H1 (cell line): ENCODE measurements around the gene SPAG16. TPM values are rescaled to one million over a fixed set of nuclear protein-coding genes. Genes with fewer than 3 reads are reported as not detected.
A peak's percentile ranks its signal among the peaks of the same experiment; 100 is the strongest.

ENCODE experiments used
- CTCF ChIA-PET: fragments of 300-600 bp; sonication (Branson Sonifier 250); formaldehyde crosslinking; loops from one replicate; lab custom pipeline; 2021; ENCODE audit not compliant: partially characterized antibody; lab: Charles Lee
- POLR2A ChIA-PET: fragments of 300-600 bp; sonication (Branson Sonifier 250); formaldehyde crosslinking; loops from one replicate; lab custom pipeline; 2021; ENCODE audit warnings: inconsistent platforms; ENCODE audit not compliant: partially characterized antibody; lab: Charles Lee
- DNase-seq, 2 experiments: peaks; one replicate each; pipeline versions ENCODE4 v3.0.0 to v3.0.0-alpha.2; 2010 to 2022; ENCODE audit warnings: low spot score in 2 of 2, low read depth in 1 of 2, mixed read lengths in 1 of 2
- FAIRE-seq: peaks from 2 replicates; lab custom pipeline; 2011; peaks lifted over from hg19 to GRCh38; lab: Jason Lieb, UNC
- H2AFZ ChIP-seq: 2 replicates; pipeline ENCODE4 v1.8.1; 2012; ENCODE audit warnings: low read length, inconsistent platforms
- H2AK5ac ChIP-seq: 2 replicates; pipeline ENCODE4 v1.6.1; 2013; ENCODE audit warnings: low read depth, low read length
- H2BK120ac ChIP-seq: replicated peaks from 2 replicates; pipeline ENCODE3; 2013; ENCODE audit warnings: low read depth, low read length, inconsistent platforms
- H2BK12ac ChIP-seq: 2 replicates; pipeline ENCODE4 v1.6.1; 2013; ENCODE audit warnings: low read depth, low read length
- H2BK15ac ChIP-seq: 2 replicates; pipeline ENCODE4 v1.6.1; 2013; ENCODE audit warnings: low read length
- H2BK20ac ChIP-seq: 2 replicates; pipeline ENCODE4 v1.6.1; 2013; ENCODE audit warnings: low read length
- H2BK5ac ChIP-seq: 2 replicates; pipeline ENCODE4 v1.6.1; 2013; ENCODE audit warnings: low read depth, low read length
- H3K14ac ChIP-seq: 2 replicates; pipeline ENCODE4 v1.6.1; 2013; ENCODE audit warnings: inconsistent platforms; ENCODE audit not compliant: insufficient read length
- H3K18ac ChIP-seq: 2 replicates; pipeline ENCODE4 v1.6.1; 2013; ENCODE audit warnings: low read length; ENCODE audit errors: extremely low read depth
- H3K23ac ChIP-seq: 2 replicates; pipeline ENCODE4 v1.6.1; 2013; ENCODE audit warnings: inconsistent platforms; ENCODE audit not compliant: insufficient read length
- H3K23me2 ChIP-seq: 2 replicates; pipeline ENCODE4 v1.6.1; 2013; ENCODE audit warnings: low read depth, low read length
- H3K27ac ChIP-seq: 2 replicates; pipeline ENCODE4 v1.6.1; 2011; ENCODE audit warnings: low read depth, low read length, inconsistent platforms
- H3K27me3 ChIP-seq, 4 experiments: replicated peaks in 1 of 4; 1 replicate in 1 of 4; 2 replicates in 3 of 4; pipeline versions ENCODE4 v1.6.1 to v1.8.1; 2011 to 2013; ENCODE audit warnings: low read length in 3 of 4, mild to moderate bottlenecking in 3 of 4, inconsistent platforms in 2 of 4, mixed read lengths in 2 of 4, moderate library complexity in 1 of 4; ENCODE audit not compliant: control insufficient read depth in 3 of 4, insufficient read depth in 3 of 4; ENCODE audit errors: extremely low read depth in 1 of 4
- H3K36me3 ChIP-seq, 4 experiments: 2 replicates each; pipeline versions ENCODE4 v1.6.1 to v1.8.1; 2011 to 2013; ENCODE audit warnings: mild to moderate bottlenecking in 4 of 4, low read length in 3 of 4, moderate library complexity in 2 of 4, control low read depth in 1 of 4, inconsistent platforms in 1 of 4; ENCODE audit not compliant: insufficient read depth in 4 of 4, control insufficient read depth in 2 of 4
- H3K4ac ChIP-seq: replicated peaks from 2 replicates; pipeline ENCODE3; 2013; ENCODE audit warnings: low read length, low read depth, mixed read lengths, inconsistent platforms; ENCODE audit not compliant: insufficient read length
- H3K4me1 ChIP-seq, 4 experiments: replicated peaks in 1 of 4; 1 replicate in 1 of 4; 2 replicates in 3 of 4; pipeline versions ENCODE4 v1.6.1 to v1.8.1; 2011 to 2013; ENCODE audit warnings: low read length in 3 of 4, inconsistent platforms in 2 of 4, mixed read lengths in 1 of 4; ENCODE audit not compliant: insufficient read depth in 4 of 4, control insufficient read depth in 3 of 4
- H3K4me2 ChIP-seq, 2 experiments: 2 replicates each; pipeline versions ENCODE4 v1.6.1 to v1.8.1; 2011 to 2013; ENCODE audit warnings: low read depth in 2 of 2, low read length in 2 of 2, control low read depth in 1 of 2, inconsistent platforms in 1 of 2, mild to moderate bottlenecking in 1 of 2; ENCODE audit not compliant: insufficient read depth in 1 of 2
- H3K4me3 ChIP-seq, 4 experiments: fragments of 200-600, 300-600 bp in 1 of 4; sonication (generic), shearing (Covaris generic), sonication (Bioruptor Twin) in 1 of 4; 2 replicates each; pipeline versions ENCODE4 v1.5.1 to v1.8.1; 2011 to 2016; ENCODE audit warnings: low read length in 4 of 4, low read depth in 3 of 4, control low read depth in 2 of 4, inconsistent platforms in 2 of 4, mild to moderate bottlenecking in 2 of 4, mixed read lengths in 1 of 4, moderate library complexity in 1 of 4; ENCODE audit not compliant: insufficient read depth in 2 of 4; ENCODE audit errors: extremely low read depth in 1 of 4
- H3K56ac ChIP-seq: replicated peaks from 2 replicates; pipeline ENCODE3; 2013; ENCODE audit warnings: low read depth, mild to moderate bottlenecking, mixed read lengths, low read length, inconsistent platforms; ENCODE audit not compliant: insufficient read length
- H3K79me1 ChIP-seq: 2 replicates; pipeline ENCODE4 v1.6.1; 2013; ENCODE audit warnings: low read depth, low read length, control low read depth
- H3K79me2 ChIP-seq, 2 experiments: 2 replicates each; pipeline versions ENCODE4 v1.6.1 to v1.8.1; 2012 to 2013; ENCODE audit warnings: low read length in 2 of 2, mild to moderate bottlenecking in 2 of 2, inconsistent platforms in 1 of 2; ENCODE audit not compliant: insufficient read depth in 2 of 2, control insufficient read depth in 1 of 2
- H3K9ac ChIP-seq, 4 experiments: replicated peaks in 1 of 4; 1 replicate in 1 of 4; 2 replicates in 3 of 4; pipeline versions ENCODE4 v1.6.1 to v1.8.1; 2011 to 2013; ENCODE audit warnings: low read depth in 3 of 4, low read length in 3 of 4, control low read depth in 2 of 4, mild to moderate bottlenecking in 2 of 4, moderate library complexity in 2 of 4, inconsistent platforms in 1 of 4; ENCODE audit errors: extremely low read depth in 1 of 4
- H3K9me3 ChIP-seq, 2 experiments: 2 replicates each; pipeline versions ENCODE4 v1.6.1 to v1.8.1; 2012 to 2013; ENCODE audit warnings: mild to moderate bottlenecking in 2 of 2, moderate library complexity in 2 of 2, control low read depth in 1 of 2, inconsistent platforms in 1 of 2, low read depth in 1 of 2, low read length in 1 of 2, mixed read lengths in 1 of 2; ENCODE audit not compliant: insufficient read depth in 2 of 2
- H4K20me1 ChIP-seq, 2 experiments: replicated peaks in 1 of 2; 2 replicates each; pipeline versions ENCODE3 to v1.8.1; 2011 to 2013; ENCODE audit warnings: inconsistent platforms in 2 of 2, low read length in 2 of 2, mild to moderate bottlenecking in 1 of 2; ENCODE audit not compliant: insufficient read depth in 2 of 2, control insufficient read depth in 1 of 2
- H4K5ac ChIP-seq: 2 replicates; pipeline ENCODE4 v1.6.1; 2013; ENCODE audit warnings: low read length, low read depth, mixed read lengths, inconsistent platforms; ENCODE audit not compliant: insufficient read length
- H4K8ac ChIP-seq: 2 replicates; pipeline ENCODE4 v1.8.0; 2013; ENCODE audit warnings: mild to moderate bottlenecking, moderate library complexity, low read length, inconsistent platforms; ENCODE audit not compliant: insufficient read depth; ENCODE audit errors: extremely low read depth
- H4K91ac ChIP-seq: replicated peaks from 2 replicates; pipeline ENCODE3; 2013; ENCODE audit warnings: low read length, mixed read lengths, inconsistent platforms; ENCODE audit not compliant: insufficient read length
- BACH1 ChIP-seq: IDR thresholded peaks from 2 replicates; pipeline ENCODE4 v1.6.1; 2012; ENCODE audit warnings: low read length, improper control_type of control experiment
- BCL11A ChIP-seq, 2 experiments: IDR thresholded peaks; one replicate each; pipeline ENCODE4 v1.6.1; 2011; ENCODE audit warnings: low read depth in 2 of 2, low read length in 2 of 2, mild to moderate bottlenecking in 2 of 2
- CTCF ChIP-seq, 3 experiments: IDR thresholded peaks; 1 replicate in 2 of 3; 2 replicates in 1 of 3; pipeline versions ENCODE4 v1.5.1 to v1.6.1; 2011; ENCODE audit warnings: low read length in 3 of 3, mild to moderate bottlenecking in 3 of 3, inconsistent platforms in 2 of 3, low read depth in 1 of 3, moderate library complexity in 1 of 3; ENCODE audit not compliant: insufficient read depth in 1 of 3; ENCODE audit errors: control extremely low read depth in 1 of 3
- MAFK ChIP-seq: IDR thresholded peaks from 2 replicates; pipeline ENCODE4 v1.6.1; 2012; ENCODE audit warnings: low read depth, mild to moderate bottlenecking, improper control_type of control experiment, low read length
- NANOG ChIP-seq: IDR thresholded peaks from 2 replicates; pipeline ENCODE4 v1.6.1; 2011; ENCODE audit warnings: low read length, low read depth, mild to moderate bottlenecking, inconsistent platforms; ENCODE audit not compliant: insufficient read depth, poor library complexity, severe bottlenecking
- PHF8 ChIP-seq: fragments of 200-600 bp; sonication (generic); conservative IDR thresholded peaks from 2 replicates; pipeline ENCODE4 v1.7.1; 2012; ENCODE audit warnings: low read depth, mild to moderate bottlenecking, inconsistent platforms, low read length, moderate library complexity
- RAD21 ChIP-seq, 2 experiments: IDR thresholded peaks in 1 of 2; conservative IDR thresholded peaks in 1 of 2; 2 replicates each; pipeline ENCODE4 v1.6.1; 2011; ENCODE audit warnings: low read depth in 2 of 2, low read length in 2 of 2, improper control_type of control experiment in 1 of 2, inconsistent platforms in 1 of 2, mild to moderate bottlenecking in 1 of 2, moderate library complexity in 1 of 2
- SIN3A ChIP-seq, 2 experiments: IDR thresholded peaks in 1 of 2; conservative IDR thresholded peaks in 1 of 2; 2 replicates each; pipeline ENCODE4 v1.6.1; 2011 to 2012; ENCODE audit warnings: low read length in 2 of 2, improper control_type of control experiment in 1 of 2, low read depth in 1 of 2, mild to moderate bottlenecking in 1 of 2
- TBP ChIP-seq: IDR thresholded peaks from 2 replicates; pipeline ENCODE4 v1.6.1; 2011; ENCODE audit warnings: low read depth, low read length, improper control_type of control experiment
- WGBS, 2 experiments: shearing (Covaris generic) in 1 of 2; methylation state at CpG; one replicate each; pipeline versions ENCODE4 v1.1.6 to v1.1.7; 2013 to 2015; ENCODE audit warnings: low lambda C conversion rate in 2 of 2, mixed read lengths in 2 of 2, inconsistent platforms in 1 of 2, low coverage in 1 of 2, missing lambda C conversion rate in 1 of 2; ENCODE audit not compliant: insufficient replicate concordance in 2 of 2, insufficient coverage in 1 of 2, insufficient read length in 1 of 2; ENCODE audit errors: extremely low coverage in 1 of 2, missing lambda C conversion rate in 1 of 2; 5-methylcytosine and 5-hydroxymethylcytosine counted together
- polyA plus RNA-seq, 7 experiments: library from polyadenylated mRNA; depleted of rRNA in 3 of 7; stranded (reverse) in 5 of 7; unstranded in 2 of 7; fragments of >200 nt in 5 of 7; fragments of 200-250 nt in 2 of 7; gene quantifications; 1 replicate in 5 of 7; 2 replicates in 1 of 7; 4 replicates in 1 of 7; pipeline versions ENCODE4 v1.2.1 to v1.2.3, GENCODE V29; 2011 to 2013; ENCODE audit warnings: missing spikeins in 2 of 7, mixed read lengths in 2 of 7
- total RNA-seq: library from RNA; stranded (reverse); fragmentation: NEBNext Ultra II Directional; extraction: Animal tissue kit (Norgen Biotek cat#: 25700); gene quantifications from 2 replicates; pipeline ENCODE4 v1.2.1, GENCODE V29; 2021

SPAG16 gene
- total and polyA plus RNA-seq, 2 of the 8 experiments (the other 6 are each of a cell fraction or from before 2014, with no cell fraction given) = 6.0 to 14.9 TPM

DNA sequence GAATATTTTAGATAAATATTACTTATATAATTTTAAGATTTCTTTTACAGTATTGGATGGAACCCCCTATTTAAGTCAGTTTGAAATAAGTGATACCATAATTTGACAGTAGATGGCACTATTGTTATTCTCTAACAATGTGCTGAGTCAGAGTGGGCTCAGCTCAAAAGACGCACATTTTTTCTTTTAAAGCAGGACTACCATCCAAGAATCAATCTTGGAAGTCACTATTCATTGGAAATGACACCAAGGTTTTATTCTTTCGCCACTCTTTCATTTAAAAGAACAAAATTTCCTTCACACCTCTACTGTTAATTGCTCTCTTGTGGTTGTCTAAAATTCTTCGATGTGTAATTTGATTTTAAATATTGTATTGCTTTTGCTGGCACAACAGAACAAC is 32.6 kb upstream of the SPAG16 start:
- ChIA-PET CTCF (interaction anchor here (0.6 to 1.8 kb wide), 4 partner anchors 9 to 635 kb away, joined by 3 to 4 read pairs (median 4); no protein-coding TSS in a partner anchor), POLR2A (no interaction called here)
- H2BK5ac ChIP-seq = no peak overlapping the region
- no peaks in the 10 kb centered on the region for H4K20me1 ChIP-seq
- no peak overlapping the region for H3K27ac ChIP-seq
- H3K79me2 ChIP-seq = no peaks in the 10 kb centered on the region
- no peak overlapping the region for H2BK20ac ChIP-seq
- no peak overlapping the region for H2BK12ac ChIP-seq
- H3K23ac ChIP-seq = no peak overlapping the region
- H3K14ac ChIP-seq = no peak overlapping the region
- no peak overlapping the region for H2BK15ac ChIP-seq
- H3K4ac ChIP-seq = no peak overlapping the region
- no peak overlapping the region for H2BK120ac ChIP-seq
- H2AK5ac ChIP-seq = no peak overlapping the region
- peak overlapping the region; percentile 57 for H4K5ac ChIP-seq
- H3K56ac ChIP-seq = no peak overlapping the region
- no peak overlapping the region for H3K9ac ChIP-seq
- H3K36me3 ChIP-seq = no peaks in the 10 kb centered on the region
- FAIRE-seq (peak; percentile 81), DNase-seq (no peak)
- no peaks in the 10 kb centered on the region for H3K79me1 ChIP-seq
- no peak overlapping the region for H4K91ac ChIP-seq
- no peak overlapping the region for H2AFZ ChIP-seq
- H3K9me3 ChIP-seq = no peaks in the 10 kb centered on the region
- no peak overlapping the region for H3K4me2 ChIP-seq
- H3K4me1 ChIP-seq = no peaks in the 10 kb centered on the region; a peak in 1 of 7 replicates
- WGBS, 2 experiments = 34% methylated on average over 3 of the region's 3 CpGs; no CpG with 5 or more reads in 1 of the 2 experiments
- H3K18ac ChIP-seq = no peak overlapping the region
- H4K8ac ChIP-seq = no peak overlapping the region
- no peaks in the 10 kb centered on the region for H3K23me2 ChIP-seq
- TF ChIP-seq BCL11A (IDR thresholded peaks at IDR 0.05; ENCODE audit: low read depth in 2 of 2, low read length in 2 of 2) = no peak
- no peak for TF ChIP-seq PHF8
- TF ChIP-seq SIN3A (conservative IDR thresholded peaks at IDR 0.05 in 1 of 2, IDR thresholded peaks at IDR 0.05 in 1 of 2; ENCODE audit: low read depth in 1 of 2, low read length in 2 of 2) = no peak
- TF ChIP-seq RAD21 (IDR thresholded peaks at IDR 0.05 in 1 of 2, conservative IDR thresholded peaks at IDR 0.05 in 1 of 2; ENCODE audit: low read depth in 2 of 2, low read length in 2 of 2) = peak; percentile 86 to 88
- peak; percentile 100 for TF ChIP-seq BACH1
- TF ChIP-seq CTCF (IDR thresholded peaks at IDR 0.05; ENCODE audit: control extremely low read depth in 1 of 3, insufficient read depth in 1 of 3, low read depth in 1 of 3, low read length in 3 of 3) = peak in 2 of 3 experiments; percentile 37 to 41; a peak in 2 of 4 replicates
- peak; percentile 100 for TF ChIP-seq MAFK
- no peak for TF ChIP-seq NANOG
- no peak for TF ChIP-seq TBP
- H3K27me3 ChIP-seq = no peaks in the 10 kb centered on the region
- no peak overlapping the region for H3K4me3 ChIP-seq
